B cell (primary cell): ENCODE results near the gene TENM4.

Source experiments
- CTCF ChIP-seq: fragments of 200-600 bp; IDR thresholded peaks from one replicate; pipeline ENCODE4 v1.8.0; 2022; ENCODE audit warnings: antibody characterized with exemption, mild to moderate bottlenecking
- EZH2 ChIP-seq: IDR thresholded peaks from 2 replicates; pipeline ENCODE4 v1.6.1; 2012; ENCODE audit warnings: borderline replicate concordance, low read depth, mild to moderate bottlenecking, moderate library complexity, low read length; ENCODE audit not compliant: insufficient read depth, poor library complexity, severe bottlenecking

- TF ChIP-seq CTCF = no peak
- TF ChIP-seq EZH2 = no peak
Measured at GRCh38 chr11:79309407-79309806, 131.4 kb downstream of the TENM4 start.
